GM19468 (cell line): ENCODE results near the gene MYO1H.

Experiments used
- ATAC-seq: cut with Tn5 transposase; IDR thresholded peaks from one replicate; pipeline ENCODE4 v1.9.1; 2021; ENCODE audit warnings: mild to moderate bottlenecking, moderate library complexity, moderate number of reproducible peaks; ENCODE audit not compliant: unreplicated experiment; ENCODE audit errors: extremely low read depth

The MYO1H gene

DNA sequence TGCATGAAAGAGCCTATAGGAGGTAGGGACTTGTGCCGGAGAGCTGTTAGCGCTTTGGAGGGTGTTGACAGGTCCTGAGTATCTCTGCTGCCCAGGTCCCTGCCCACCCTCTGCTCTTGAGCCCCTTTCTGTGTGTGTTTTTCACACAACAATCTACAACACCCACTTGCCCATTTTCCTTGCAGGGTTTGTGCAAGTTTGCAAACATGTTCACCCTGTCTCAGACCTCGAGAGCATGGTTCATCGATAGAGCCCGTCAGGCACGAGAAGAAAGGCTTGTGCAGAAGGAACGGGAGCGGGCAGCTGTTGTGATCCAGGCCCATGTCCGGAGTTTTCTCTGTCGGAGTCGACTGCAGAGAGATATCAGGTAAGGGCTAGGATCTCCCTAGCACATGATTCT, 135.6 kb downstream of the MYO1H start:
- no peak for ATAC-seq

DNA sequence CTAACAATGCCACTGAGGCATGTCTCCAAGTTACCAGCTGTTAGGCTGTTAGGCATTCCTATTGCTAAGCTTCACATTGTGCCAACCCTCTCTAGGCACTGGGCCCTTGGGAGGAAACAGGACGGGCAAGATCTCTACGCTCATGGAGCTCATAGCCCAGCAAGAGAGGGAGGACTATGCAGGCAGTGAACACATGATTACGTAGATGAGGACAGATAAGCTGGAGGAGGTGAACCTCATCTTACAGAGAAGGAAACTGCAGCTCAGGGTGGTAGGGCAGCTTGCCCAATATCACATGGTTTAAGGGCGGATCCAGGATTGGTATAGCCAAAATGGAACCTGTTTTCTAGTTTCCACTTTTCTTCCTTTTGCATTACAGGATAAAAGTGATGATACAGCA, 137.5 kb downstream of the MYO1H start:
- ATAC-seq = no peak

DNA sequence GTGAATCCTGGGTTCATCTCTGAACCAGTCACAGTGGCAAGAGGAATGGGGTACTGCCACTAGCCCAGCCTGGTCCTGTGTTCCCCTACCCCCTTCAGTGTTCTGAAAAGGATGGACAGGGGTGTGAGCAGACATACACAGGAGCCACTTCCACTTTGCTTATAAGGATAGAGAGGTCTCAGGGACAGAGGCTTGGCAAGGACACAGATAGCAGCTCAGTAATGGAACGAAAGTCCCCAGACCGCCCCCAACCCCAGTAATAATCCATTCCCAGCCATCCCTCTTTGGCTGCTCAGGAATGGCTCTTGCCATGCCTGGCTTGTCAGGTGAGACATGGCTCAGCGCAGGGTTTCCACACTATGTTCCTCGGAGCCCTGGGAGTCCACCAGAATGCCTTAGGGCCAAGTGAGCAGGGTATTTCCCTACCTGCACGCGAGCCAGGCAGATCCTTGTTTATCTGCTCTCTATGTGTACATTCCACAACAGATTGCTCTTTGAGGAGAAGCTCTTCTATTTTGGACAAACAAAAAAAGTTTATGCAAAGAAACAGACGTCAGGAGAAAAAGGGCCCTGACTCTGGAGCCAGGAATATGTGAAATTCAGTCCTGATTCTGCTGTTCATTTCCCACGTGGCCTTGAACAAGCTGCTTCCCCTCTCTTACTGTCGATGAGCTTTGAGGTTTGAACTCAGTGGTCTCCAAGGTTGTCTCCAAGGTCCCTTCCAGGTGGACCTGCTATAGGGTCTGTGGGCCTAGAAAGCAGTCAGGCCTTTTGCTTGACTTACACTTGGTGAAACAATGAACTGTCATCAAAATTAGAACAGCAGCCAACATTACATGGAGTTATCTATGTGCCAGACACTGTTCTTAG, 139.7 kb downstream of the MYO1H start:
- no peak for ATAC-seq

DNA sequence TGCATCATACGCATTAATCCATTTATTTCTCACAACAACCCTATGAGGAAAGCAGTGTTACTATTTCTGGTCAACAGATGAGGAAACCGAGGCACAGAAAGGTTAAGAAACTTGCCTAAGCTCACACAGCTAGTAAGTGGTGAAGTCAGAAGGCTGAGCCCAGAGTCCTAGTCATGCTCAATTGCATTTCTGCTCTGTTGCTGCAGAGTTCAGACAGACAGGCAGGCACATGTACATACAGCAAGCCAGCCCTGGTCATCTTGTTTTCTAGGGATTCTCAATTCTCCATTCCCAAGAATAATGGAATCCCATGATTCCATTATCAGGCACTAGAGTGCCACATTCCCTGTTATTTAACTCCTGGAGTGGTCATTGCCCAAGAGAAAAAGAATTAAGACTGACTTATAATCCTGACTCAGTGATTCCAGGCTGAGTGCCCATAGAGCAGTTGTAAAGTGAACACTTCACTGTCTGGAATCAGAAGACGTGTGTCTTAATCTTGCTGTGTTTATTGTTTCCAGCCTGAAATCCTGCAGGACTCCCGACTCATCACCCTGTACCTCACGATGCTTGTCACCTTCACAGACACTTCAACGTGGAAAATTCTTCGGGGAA, 140.5 kb downstream of the MYO1H start:
- no peak for ATAC-seq

DNA sequence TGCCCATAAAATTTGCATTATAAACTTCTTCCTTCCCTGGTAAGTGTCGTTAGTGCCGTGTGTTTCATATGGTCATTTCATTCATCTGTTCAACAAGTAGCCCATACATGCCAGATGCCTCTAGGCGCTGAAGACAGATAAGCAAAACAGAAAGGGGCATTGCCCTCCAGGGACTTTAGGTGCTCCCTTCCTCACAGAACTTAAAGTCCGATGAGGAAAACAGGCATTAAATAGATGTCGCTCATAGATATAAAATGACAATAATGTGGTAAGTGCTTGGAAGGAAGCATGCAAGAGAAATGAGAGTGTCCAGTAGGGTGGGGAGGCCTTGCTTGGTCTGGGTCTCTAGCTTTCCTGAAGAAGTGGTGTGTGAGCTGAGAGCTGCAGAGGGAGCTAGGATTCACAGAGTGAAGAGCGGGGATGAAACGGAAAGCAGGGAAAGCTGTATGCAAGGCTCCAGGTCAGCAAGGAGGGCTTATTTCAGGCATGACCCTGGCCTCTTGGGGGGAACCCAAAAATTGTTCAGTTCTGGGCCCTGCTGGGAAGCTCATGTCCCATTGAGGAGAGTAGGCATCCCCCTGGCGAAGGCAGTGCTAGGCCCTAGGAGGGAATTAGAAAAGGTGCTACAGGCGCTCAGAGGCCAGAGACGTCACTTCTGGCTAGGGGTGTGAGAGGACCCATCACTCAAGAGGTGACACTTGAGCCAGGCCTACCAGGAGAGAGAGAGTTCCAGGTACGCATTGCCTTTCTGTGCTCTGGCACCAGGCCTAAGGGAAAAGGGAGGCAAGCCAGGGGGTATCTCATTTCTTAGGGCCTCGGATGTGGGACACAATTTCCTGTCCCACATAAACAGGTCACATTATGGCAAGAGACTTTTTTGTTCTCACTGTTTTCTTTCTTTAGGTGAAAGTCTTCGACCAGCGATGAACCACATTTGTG, 141.6 kb downstream of the MYO1H start:
- ATAC-seq = no peak

DNA sequence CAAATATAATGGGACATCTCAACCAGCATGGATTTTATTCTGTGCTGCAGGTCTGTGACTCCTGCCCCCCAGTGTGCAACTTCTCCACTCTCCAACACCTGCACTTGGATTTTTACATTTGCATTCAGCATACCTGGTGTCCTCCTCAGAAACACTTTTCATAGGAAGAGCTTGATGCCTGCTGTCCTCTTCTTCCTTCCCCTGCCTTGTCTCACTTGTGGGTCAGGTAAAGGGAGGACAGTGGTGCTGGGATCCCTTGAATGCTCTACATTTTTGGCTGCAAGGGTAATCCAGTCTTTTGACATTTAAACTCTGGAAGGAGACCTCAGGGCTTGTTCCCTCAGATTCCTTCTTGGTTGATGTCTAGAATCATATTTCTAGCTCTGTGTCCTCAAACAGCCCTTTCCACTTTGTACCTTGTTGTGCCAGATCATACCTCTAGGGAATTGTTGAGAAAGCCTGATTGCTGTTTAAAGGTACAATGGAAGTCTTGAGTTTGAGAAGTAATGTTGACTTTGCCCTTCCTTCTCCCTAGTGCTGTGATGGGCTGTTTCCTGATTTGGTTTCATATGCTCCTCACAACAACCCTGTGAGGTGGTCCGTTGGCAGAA, 142.4 kb downstream of the MYO1H start:
- no peak for ATAC-seq

DNA sequence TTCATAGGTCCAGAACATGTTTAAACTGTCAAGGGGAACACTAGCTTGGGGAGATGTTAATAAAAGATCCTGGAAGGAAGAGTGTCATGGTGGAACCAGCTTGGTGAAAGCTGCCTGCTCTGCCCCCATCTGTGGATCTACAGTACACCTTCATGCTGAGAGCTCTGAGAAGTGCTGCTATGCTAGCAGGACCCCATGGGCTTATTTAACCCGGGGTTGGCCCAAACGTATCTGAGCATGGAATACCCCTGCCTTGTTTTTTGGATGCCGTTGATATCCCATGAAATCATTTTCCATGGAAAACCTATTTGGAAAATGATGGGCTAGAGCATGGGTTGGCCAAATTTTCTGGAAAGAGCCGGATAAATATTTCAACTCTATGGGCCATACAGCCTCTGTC, 144.0 kb downstream of the MYO1H start:
- no peak for ATAC-seq

DNA sequence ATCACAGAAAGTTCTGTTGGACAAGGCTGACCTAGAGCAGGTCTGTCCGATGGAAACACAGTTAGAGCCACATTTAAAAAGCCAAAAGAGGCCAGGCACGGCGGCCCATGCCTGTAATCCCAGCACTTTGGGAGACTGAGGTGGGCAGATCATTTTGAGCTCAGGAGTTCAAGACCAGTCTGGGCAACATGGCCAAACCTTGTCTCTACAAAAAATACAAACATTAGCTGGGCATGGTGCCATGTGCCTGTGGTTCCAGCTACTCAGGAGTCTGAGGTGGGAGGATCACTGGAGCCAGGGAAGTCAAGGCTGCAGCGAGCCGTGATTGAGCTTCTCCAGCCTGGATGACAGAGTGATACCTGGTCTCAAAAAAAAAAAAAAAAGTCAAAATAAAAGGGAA, 144.7 kb downstream of the MYO1H start:
- ATAC-seq = no peak

DNA sequence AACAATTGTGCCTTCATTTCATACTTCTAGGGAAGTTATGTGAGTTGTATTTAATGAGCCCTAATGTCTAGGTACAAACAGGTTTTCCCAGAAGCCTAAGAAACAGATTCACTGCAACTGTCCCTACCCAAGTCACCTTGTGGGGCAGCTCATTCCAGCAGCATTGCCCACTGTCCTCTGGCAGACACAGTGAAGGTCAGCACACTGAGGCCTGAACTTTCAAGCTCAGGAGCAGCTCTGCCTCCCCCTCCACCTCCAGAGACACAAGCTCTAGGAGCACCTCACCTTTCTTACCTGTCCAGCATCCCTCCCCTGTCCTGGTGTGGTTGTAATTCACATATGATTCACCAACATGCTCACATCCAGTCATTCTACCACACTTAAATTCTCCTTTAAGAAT, 145.4 kb downstream of the MYO1H start:
- no peak for ATAC-seq

DNA sequence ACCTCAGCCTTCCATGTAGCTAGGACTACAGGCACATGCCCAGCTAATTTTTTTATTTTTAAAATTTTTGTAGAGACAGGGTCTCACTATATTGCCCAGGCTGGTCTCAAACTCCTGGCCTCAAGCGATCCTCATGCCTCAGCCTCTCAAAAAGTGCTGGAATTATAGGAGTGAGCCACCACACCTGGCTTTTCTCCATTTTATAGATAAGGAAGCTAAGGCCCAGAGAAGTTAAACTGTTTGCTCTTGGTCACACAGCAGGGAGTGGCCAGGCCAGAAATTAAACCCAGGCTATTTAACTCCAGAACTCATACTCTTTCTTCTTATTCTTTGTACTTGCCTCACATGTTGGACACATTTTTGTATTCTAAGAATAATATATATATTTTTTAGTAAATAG, 146.2 kb downstream of the MYO1H start:
- ATAC-seq = no peak

DNA sequence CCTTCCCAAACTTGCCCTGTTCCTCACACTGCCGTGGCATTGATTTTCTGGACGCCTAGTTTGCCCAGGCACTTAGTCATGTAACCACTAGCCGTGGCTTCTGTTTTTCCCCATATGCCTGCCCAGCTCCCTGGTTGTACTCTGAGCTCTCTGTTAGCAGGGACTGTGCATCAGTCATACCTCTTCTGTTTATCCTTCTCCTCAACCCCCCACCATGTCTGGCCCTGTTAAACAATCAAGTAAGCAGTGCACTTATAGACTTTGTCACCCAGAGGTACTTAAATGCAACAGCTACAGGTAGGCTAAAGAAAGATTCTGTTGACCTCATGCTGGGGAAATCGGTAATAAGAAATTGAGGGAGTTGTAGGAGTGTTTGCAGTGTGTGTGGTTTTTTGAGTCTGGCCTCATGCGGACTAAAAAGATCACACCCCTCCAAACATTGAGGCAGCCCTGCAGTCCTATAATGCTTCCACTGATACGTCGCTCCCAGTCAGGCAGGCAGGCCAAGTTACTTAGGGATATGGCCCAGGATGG, 146.7 kb downstream of the MYO1H start:
- ATAC-seq = no peak

DNA sequence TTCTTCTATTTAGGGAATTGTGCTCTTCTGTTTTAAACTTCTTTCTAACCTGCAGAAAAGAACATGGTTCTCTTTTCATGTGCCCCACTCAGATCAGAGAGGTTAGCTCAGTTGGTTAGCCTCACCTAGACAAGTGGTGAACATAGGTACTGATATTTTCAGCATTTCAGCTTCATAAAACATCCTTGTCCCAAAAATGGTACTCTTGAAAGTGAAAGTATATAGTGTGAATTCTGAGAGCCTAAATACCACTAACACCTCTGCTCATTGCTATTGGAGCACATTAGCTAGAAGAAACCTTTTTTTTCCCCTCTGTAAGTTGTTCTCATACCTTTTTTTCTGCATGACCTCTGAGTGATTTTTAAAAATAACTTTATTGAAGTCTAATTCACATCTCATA, 147.3 kb downstream of the MYO1H start:
- no peak for ATAC-seq

DNA sequence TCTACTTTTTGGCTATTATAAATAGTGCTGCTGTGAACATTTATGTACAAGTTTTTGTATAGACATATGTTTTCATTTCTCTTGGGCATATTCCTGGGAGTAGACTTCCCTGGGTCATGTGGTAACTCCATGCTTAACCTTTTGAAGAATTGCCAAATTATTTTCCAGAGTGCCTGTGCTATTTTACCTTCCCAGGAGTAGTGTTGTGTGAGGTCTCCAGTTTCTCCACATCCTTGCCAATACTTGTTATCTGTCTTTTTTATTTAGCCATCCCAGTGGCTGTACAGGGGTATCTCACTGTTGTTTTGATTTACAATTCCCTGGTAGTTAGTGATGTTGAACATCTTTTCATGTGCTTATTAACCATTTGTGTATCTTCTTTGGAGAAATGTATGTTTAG, 148.6 kb downstream of the MYO1H start:
- no peak for ATAC-seq

DNA sequence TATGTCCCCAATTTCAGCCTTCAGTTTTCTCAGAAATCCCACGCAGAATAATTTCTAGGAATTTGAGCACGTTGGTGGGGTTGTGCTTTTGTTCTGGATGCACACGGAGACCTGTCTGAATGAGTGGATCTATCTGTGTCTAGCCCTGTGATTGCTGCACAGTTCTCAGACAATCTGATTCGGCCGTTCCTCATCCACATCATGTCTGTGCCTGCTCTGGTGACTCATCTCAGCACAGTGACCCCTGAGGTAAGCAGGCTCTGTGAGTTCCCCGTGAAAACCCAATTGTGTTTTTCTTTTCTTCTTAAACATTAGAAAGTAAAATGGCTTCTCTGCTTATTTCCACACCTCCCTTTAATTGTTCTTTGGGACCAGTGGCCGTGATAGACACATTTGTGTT, 150.0 kb downstream of the MYO1H start:
- ATAC-seq = no peak
